K562 (cell line): ENCODE results near the gene POLA1.

Experiments used
- CHD2 ChIP-seq: IDR thresholded peaks from 2 replicates; pipeline ENCODE4 v1.6.1; 2011; ENCODE audit warnings: low read depth, low read length
- CTCF ChIP-seq, 3 experiments: IDR thresholded peaks in 2 of 3; conservative IDR thresholded peaks in 1 of 3; 2 replicates each; pipeline ENCODE4 v1.5.1; 2011 to 2012; ENCODE audit warnings: low read length in 3 of 3, mild to moderate bottlenecking in 3 of 3, control low read depth in 2 of 3, improper control_type of control experiment in 1 of 3, inconsistent platforms in 1 of 3, low read depth in 1 of 3, mixed read lengths in 1 of 3, moderate library complexity in 1 of 3; ENCODE audit not compliant: insufficient read depth in 2 of 3
- FOXK1 ChIP-seq: sonication (generic); formaldehyde crosslinking; IDR thresholded peaks from 2 replicates; pipeline ENCODE4 v1.8.0; 2022; ENCODE audit warnings: missing genetic modification reagents, mild to moderate bottlenecking, borderline replicate concordance
- MAFK ChIP-seq: IDR thresholded peaks from 2 replicates; pipeline ENCODE4 v1.6.1; 2011; ENCODE audit warnings: low read length, improper control_type of control experiment
- NFYB ChIP-seq: IDR thresholded peaks from 2 replicates; pipeline ENCODE4 v1.6.1; 2011; ENCODE audit warnings: mild to moderate bottlenecking, moderate library complexity; ENCODE audit not compliant: insufficient read length; ENCODE audit errors: extremely low read depth
- PRDM10 ChIP-seq: fragments of 450-650 bp; IDR thresholded peaks from 2 replicates; pipeline ENCODE4 v1.6.1; 2018; ENCODE audit not compliant: partially characterized antibody
- ZBTB1 ChIP-seq: sonication (generic); formaldehyde crosslinking; IDR thresholded peaks from 2 replicates; pipeline ENCODE4 v1.8.1; 2023; ENCODE audit warnings: missing genetic modification reagents, low read depth, mild to moderate bottlenecking, borderline replicate concordance

GRCh38 chrX:24799078-24799477 lies 105.4 kb downstream of the POLA1 start:
- TF ChIP-seq FOXK1 (no peak), CTCF (IDR thresholded peaks at IDR 0.05 in 2 of 3, conservative IDR thresholded peaks at IDR 0.05 in 1 of 3; ENCODE audit: insufficient read depth in 2 of 3, low read depth in 1 of 3, low read length in 3 of 3) (no peak), PRDM10 (no peak), ZBTB1 (CRISPR knock-in tag) (no peak), NFYB (no peak), MAFK (no peak), CHD2 (no peak)
